SK-N-SH treated with all-trans-retinoic acid at 6 μM for 48 hours (cell line): ENCODE measurements around the gene RPS6KA4.
A peak's percentile ranks its signal among the peaks of the same experiment; 100 is the strongest.

Source experiments
- ATAC-seq: fragments of 200-7000 bp; cut with Tn5 transposase; 3 replicates; pipeline ENCODE4 v1.9.1; 2020; ENCODE audit warnings: mild to moderate bottlenecking, moderate library complexity
- ARNTL ChIP-seq: fragments of 450-650 bp; formaldehyde crosslinking; IDR thresholded peaks from 2 replicates; pipeline ENCODE4 v1.5.0; 2020; ENCODE audit warnings: low read depth, mild to moderate bottlenecking, moderate library complexity, borderline replicate concordance
- BACH2 ChIP-seq: fragments of 250-450 bp; sonication (Bioruptor Pico); IDR thresholded peaks from 2 replicates; pipeline ENCODE4 v1.9.0; 2021; ENCODE audit warnings: mild to moderate bottlenecking, borderline replicate concordance
- CSDC2 ChIP-seq: fragments of 250-450 bp; sonication (Bioruptor Pico); IDR thresholded peaks from 2 replicates; pipeline ENCODE4 v1.5.0; 2020; ENCODE audit warnings: mild to moderate bottlenecking, moderate library complexity
- ESRRG ChIP-seq: fragments of 250-450 bp; sonication (Bioruptor Pico); IDR thresholded peaks from 2 replicates; pipeline ENCODE4 v1.6.1; 2021; ENCODE audit warnings: mild to moderate bottlenecking
- GLIS3 ChIP-seq: fragments of 250-450 bp; sonication (Bioruptor Pico); IDR thresholded peaks from 2 replicates; pipeline ENCODE4 v1.5.0; 2020; ENCODE audit warnings: mild to moderate bottlenecking, moderate library complexity
- ISL1 ChIP-seq: fragments of 250-450 bp; sonication (Bioruptor Pico); IDR thresholded peaks from 2 replicates; pipeline ENCODE4 v2.1.2; 2022; ENCODE audit warnings: mild to moderate bottlenecking, moderate library complexity
- PPARA ChIP-seq: fragments of 250-450 bp; sonication (Bioruptor Pico); IDR thresholded peaks from 2 replicates; pipeline ENCODE4 v1.5.0; 2020; ENCODE audit warnings: mild to moderate bottlenecking, borderline replicate concordance
- TCF4 ChIP-seq: fragments of 250-450 bp; sonication (Bioruptor Pico); IDR thresholded peaks from 2 replicates; pipeline ENCODE4 v1.8.0; 2021; ENCODE audit warnings: mild to moderate bottlenecking, moderate library complexity, borderline replicate concordance
- TOX ChIP-seq: fragments of 250-450 bp; sonication (Bioruptor Pico); IDR thresholded peaks from 2 replicates; pipeline ENCODE4 v1.8.0; 2021; ENCODE audit warnings: mild to moderate bottlenecking, moderate library complexity, borderline replicate concordance
- ZFP3 ChIP-seq: fragments of 250-450 bp; sonication (Bioruptor Pico); IDR thresholded peaks from 2 replicates; pipeline ENCODE4 v1.5.0; 2020; ENCODE audit warnings: mild to moderate bottlenecking, moderate library complexity
- ZNF565 ChIP-seq: fragments of 450-650 bp; formaldehyde crosslinking; conservative IDR thresholded peaks from 2 replicates; pipeline ENCODE4 v1.5.0; 2020; ENCODE audit warnings: low read depth, mild to moderate bottlenecking, moderate library complexity
- ZNF70 ChIP-seq: fragments of 450-650 bp; formaldehyde crosslinking; IDR thresholded peaks from 2 replicates; pipeline ENCODE4 v1.5.0; 2020; ENCODE audit warnings: mild to moderate bottlenecking, moderate library complexity
- ZNF8 ChIP-seq: fragments of 450-650 bp; formaldehyde crosslinking; IDR thresholded peaks from 2 replicates; pipeline ENCODE4 v1.5.0; 2020; ENCODE audit warnings: mild to moderate bottlenecking, moderate library complexity
- TF ChIP-seq, protein P1 (sequence below): fragments of 250-450 bp; sonication (Bioruptor Pico); IDR thresholded peaks from 2 replicates; pipeline ENCODE4 v1.8.0; 2021; ENCODE audit warnings: low read depth, mild to moderate bottlenecking, moderate library complexity, borderline replicate concordance
- TF ChIP-seq, protein P2 (sequence below): fragments of 250-450 bp; sonication (Bioruptor Pico); IDR thresholded peaks from 2 replicates; pipeline ENCODE4 v1.5.1; 2021; ENCODE audit warnings: mild to moderate bottlenecking, moderate library complexity
- TF ChIP-seq, protein P3 (sequence below): fragments of 250-450 bp; sonication (Bioruptor Pico); IDR thresholded peaks from 2 replicates; pipeline ENCODE4 v1.5.0; 2020; ENCODE audit warnings: mild to moderate bottlenecking, moderate library complexity
- TF ChIP-seq, protein P4 (sequence below): fragments of 250-450 bp; sonication (Bioruptor Pico); IDR thresholded peaks from 2 replicates; pipeline ENCODE4 v1.5.1; 2020; ENCODE audit warnings: low read depth, mild to moderate bottlenecking, moderate library complexity
- TF ChIP-seq, protein P5 (sequence below): fragments of 250-450 bp; sonication (Bioruptor Pico); IDR thresholded peaks from 2 replicates; pipeline ENCODE4 v1.8.0; 2020; ENCODE audit warnings: mild to moderate bottlenecking, moderate library complexity, borderline replicate concordance

Gene RPS6KA4

DNA sequence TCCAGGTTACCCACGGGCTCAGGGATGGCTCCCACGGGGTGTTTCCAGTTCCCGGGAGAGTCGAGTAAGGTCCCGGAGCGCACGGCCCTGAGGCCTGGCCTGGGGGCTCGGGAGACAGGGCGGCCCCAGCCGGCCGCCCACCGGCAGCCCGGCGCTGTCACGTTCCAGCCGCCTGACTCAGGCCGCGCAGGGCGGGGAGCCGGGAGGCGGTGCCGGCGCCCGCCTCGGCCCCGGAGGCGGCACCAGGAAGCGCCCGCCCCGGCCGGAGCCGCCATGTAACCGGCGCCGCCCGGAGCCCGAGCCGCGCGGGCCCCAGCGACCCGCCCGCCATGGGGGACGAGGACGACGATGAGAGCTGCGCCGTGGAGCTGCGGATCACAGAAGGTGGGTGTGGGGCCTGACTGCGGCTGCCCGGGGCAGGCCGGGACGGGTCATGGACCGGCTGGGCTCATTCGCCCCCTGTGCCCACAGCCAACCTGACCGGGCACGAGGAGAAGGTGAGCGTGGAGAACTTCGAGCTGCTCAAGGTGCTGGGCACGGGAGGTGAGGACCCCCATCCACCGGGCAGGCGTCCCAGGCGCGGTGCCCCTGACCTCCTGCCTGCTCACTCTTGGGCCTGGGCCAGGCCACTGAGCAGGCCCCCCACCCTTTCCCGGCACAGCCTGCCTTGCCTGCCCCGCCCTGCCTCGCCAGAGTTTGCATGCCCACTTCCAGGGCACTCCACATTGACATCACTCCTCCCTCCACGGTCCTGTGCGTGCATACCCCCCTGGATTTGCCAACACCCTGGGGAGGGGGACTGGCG is at the start of gene RPS6KA4:
TSS of gene RPS6KA4 (plus strand) at position 256 of the 805 bp plus-strand sequence. CDS start at position 330, 74 bp downstream.
- no peak for TF ChIP-seq ZFP3 (CRISPR knock-in tag)
- TF ChIP-seq, protein P1, sequence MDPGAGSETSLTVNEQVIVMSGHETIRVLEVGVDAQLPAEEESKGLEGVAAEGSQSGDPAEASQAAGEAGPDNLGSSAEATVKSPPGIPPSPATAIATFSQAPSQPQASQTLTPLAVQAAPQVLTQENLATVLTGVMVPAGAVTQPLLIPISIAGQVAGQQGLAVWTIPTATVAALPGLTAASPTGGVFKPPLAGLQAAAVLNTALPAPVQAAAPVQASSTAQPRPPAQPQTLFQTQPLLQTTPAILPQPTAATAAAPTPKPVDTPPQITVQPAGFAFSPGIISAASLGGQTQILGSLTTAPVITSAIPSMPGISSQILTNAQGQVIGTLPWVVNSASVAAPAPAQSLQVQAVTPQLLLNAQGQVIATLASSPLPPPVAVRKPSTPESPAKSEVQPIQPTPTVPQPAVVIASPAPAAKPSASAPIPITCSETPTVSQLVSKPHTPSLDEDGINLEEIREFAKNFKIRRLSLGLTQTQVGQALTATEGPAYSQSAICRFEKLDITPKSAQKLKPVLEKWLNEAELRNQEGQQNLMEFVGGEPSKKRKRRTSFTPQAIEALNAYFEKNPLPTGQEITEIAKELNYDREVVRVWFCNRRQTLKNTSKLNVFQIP (CRISPR knock-in tag): no peak
- ATAC-seq: peak; percentile 88

DNA sequence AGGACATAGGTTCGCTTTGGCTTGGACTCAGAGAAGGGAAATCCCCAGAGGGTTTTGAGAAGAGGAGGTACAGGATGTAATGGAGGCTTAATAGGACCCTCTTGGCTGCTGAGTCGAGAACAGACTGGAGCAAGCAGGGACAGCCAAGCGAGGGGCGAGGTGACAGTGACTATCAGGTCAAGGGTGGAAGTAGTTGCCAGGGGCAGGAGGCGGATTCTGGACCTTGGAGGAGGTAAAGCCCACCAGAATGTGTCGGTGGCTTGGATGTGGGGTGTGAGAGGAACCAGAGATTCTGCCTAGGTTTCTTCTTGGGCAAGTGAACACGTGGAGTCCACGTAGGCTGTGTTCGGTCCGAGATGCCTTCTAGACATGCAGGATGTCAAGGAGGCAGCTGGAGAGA is 46.0 kb upstream of the RPS6KA4 start:
- no peak for ATAC-seq
- TF ChIP-seq ZNF8 (CRISPR knock-in tag): no peak
- TF ChIP-seq ZNF565 (CRISPR knock-in tag): no peak
- TF ChIP-seq CSDC2: no peak
- TF ChIP-seq, protein P2, sequence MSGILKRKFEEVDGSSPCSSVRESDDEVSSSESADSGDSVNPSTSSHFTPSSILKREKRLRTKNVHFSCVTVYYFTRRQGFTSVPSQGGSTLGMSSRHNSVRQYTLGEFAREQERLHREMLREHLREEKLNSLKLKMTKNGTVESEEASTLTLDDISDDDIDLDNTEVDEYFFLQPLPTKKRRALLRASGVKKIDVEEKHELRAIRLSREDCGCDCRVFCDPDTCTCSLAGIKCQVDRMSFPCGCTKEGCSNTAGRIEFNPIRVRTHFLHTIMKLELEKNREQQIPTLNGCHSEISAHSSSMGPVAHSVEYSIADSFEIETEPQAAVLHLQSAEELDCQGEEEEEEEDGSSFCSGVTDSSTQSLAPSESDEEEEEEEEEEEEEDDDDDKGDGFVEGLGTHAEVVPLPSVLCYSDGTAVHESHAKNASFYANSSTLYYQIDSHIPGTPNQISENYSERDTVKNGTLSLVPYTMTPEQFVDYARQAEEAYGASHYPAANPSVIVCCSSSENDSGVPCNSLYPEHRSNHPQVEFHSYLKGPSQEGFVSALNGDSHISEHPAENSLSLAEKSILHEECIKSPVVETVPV (CRISPR knock-in tag): no peak
- TF ChIP-seq, protein P3, sequence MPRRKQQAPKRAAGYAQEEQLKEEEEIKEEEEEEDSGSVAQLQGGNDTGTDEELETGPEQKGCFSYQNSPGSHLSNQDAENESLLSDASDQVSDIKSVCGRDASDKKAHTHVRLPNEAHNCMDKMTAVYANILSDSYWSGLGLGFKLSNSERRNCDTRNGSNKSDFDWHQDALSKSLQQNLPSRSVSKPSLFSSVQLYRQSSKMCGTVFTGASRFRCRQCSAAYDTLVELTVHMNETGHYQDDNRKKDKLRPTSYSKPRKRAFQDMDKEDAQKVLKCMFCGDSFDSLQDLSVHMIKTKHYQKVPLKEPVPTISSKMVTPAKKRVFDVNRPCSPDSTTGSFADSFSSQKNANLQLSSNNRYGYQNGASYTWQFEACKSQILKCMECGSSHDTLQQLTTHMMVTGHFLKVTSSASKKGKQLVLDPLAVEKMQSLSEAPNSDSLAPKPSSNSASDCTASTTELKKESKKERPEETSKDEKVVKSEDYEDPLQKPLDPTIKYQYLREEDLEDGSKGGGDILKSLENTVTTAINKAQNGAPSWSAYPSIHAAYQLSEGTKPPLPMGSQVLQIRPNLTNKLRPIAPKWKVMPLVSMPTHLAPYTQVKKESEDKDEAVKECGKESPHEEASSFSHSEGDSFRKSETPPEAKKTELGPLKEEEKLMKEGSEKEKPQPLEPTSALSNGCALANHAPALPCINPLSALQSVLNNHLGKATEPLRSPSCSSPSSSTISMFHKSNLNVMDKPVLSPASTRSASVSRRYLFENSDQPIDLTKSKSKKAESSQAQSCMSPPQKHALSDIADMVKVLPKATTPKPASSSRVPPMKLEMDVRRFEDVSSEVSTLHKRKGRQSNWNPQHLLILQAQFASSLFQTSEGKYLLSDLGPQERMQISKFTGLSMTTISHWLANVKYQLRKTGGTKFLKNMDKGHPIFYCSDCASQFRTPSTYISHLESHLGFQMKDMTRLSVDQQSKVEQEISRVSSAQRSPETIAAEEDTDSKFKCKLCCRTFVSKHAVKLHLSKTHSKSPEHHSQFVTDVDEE (CRISPR knock-in tag): no peak
- no peak for TF ChIP-seq TOX (CRISPR knock-in tag)
- no peak for TF ChIP-seq BACH2 (CRISPR knock-in tag)
- no peak for TF ChIP-seq ZNF70 (CRISPR knock-in tag)
- TF ChIP-seq, protein P4, sequence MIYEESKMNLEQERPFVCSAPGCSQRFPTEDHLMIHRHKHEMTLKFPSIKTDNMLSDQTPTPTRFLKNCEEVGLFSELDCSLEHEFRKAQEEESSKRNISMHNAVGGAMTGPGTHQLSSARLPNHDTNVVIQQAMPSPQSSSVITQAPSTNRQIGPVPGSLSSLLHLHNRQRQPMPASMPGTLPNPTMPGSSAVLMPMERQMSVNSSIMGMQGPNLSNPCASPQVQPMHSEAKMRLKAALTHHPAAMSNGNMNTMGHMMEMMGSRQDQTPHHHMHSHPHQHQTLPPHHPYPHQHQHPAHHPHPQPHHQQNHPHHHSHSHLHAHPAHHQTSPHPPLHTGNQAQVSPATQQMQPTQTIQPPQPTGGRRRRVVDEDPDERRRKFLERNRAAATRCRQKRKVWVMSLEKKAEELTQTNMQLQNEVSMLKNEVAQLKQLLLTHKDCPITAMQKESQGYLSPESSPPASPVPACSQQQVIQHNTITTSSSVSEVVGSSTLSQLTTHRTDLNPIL (CRISPR knock-in tag): no peak
- TF ChIP-seq, protein P5, sequence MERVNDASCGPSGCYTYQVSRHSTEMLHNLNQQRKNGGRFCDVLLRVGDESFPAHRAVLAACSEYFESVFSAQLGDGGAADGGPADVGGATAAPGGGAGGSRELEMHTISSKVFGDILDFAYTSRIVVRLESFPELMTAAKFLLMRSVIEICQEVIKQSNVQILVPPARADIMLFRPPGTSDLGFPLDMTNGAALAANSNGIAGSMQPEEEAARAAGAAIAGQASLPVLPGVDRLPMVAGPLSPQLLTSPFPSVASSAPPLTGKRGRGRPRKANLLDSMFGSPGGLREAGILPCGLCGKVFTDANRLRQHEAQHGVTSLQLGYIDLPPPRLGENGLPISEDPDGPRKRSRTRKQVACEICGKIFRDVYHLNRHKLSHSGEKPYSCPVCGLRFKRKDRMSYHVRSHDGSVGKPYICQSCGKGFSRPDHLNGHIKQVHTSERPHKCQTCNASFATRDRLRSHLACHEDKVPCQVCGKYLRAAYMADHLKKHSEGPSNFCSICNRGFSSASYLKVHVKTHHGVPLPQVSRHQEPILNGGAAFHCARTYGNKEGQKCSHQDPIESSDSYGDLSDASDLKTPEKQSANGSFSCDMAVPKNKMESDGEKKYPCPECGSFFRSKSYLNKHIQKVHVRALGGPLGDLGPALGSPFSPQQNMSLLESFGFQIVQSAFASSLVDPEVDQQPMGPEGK (CRISPR knock-in tag): no peak
- no peak for TF ChIP-seq ESRRG (CRISPR knock-in tag)
- TF ChIP-seq ARNTL (CRISPR knock-in tag): no peak
- TF ChIP-seq TCF4 (CRISPR knock-in tag): no peak
- TF ChIP-seq PPARA (CRISPR knock-in tag): no peak
- TF ChIP-seq, protein P1 (CRISPR knock-in tag): no peak
- TF ChIP-seq ISL1 (CRISPR knock-in tag): no peak
- no peak for TF ChIP-seq GLIS3
